B cell (primary cell): Measurements from ENCODE around the gene AGTPBP1. TPM values are rescaled to one million over a fixed set of nuclear protein-coding genes. Genes with fewer than 3 reads are reported as not detected.

Experiments used
- ATAC-seq: fragments of 200-7000 bp; cut with Tn5 transposase; one replicate; pipeline ENCODE4 v1.10.0; 2021; ENCODE audit warnings: low read depth, mild to moderate bottlenecking, moderate number of reproducible peaks, moderate library complexity
- CTCF ChIA-PET: fragments of 350-600 bp; sonication (Branson Sonifier 250); formaldehyde crosslinking; loops from one replicate; lab custom pipeline; 2021; ENCODE audit warnings: antibody characterized with exemption, inconsistent platforms; lab: Charles Lee
- POLR2A ChIA-PET: fragments of 350-600 bp; sonication (Branson Sonifier 250); formaldehyde crosslinking; loops from one replicate; lab custom pipeline; 2021; ENCODE audit warnings: antibody characterized with exemption; lab: Charles Lee
- DNase-seq: peaks from one replicate; pipeline ENCODE4 v3.0.0; 2013
- H2AFZ ChIP-seq: 2 replicates; pipeline ENCODE4 v1.6.1; 2012; ENCODE audit warnings: mild to moderate bottlenecking, low read depth, low read length; ENCODE audit not compliant: insufficient read depth, poor library complexity, severe bottlenecking
- H3K27ac ChIP-seq, 2 donors: 1 replicate in 1 of 2; 2 replicates in 1 of 2; pipeline ENCODE4 v1.5.1; 2012 to 2013; ENCODE audit warnings: low read length in 2 of 2, mild to moderate bottlenecking in 2 of 2, moderate library complexity in 1 of 2
- H3K27me3 ChIP-seq, 4 experiments: fragments of 200-600 bp in 1 of 4; sonication (generic) in 1 of 4; replicated peaks in 1 of 4; 1 replicate in 2 of 4; 2 replicates in 2 of 4; pipeline versions ENCODE4 v1.6.1 to v1.7.0; 2013 to 2016; ENCODE audit warnings: low read length in 3 of 4, mild to moderate bottlenecking in 2 of 4, mixed read lengths in 1 of 4, moderate library complexity in 1 of 4; ENCODE audit not compliant: insufficient read depth in 4 of 4, control insufficient read depth in 3 of 4; ENCODE audit errors: control extremely low read depth in 1 of 4
- H3K36me3 ChIP-seq, 2 experiments: replicated peaks in 1 of 2; 1 replicate in 1 of 2; 2 replicates in 1 of 2; pipeline versions ENCODE4 v1.6.1 to v1.7.1; 2013; ENCODE audit warnings: low read length in 1 of 2; ENCODE audit not compliant: insufficient read depth in 2 of 2, control insufficient read depth in 1 of 2; ENCODE audit errors: control extremely low read depth in 1 of 2, extremely low read depth in 1 of 2
- H3K4me1 ChIP-seq, 2 donors: fragments of 200-600 bp in 1 of 2; sonication (generic) in 1 of 2; 1 replicate in 1 of 2; 2 replicates in 1 of 2; pipeline versions ENCODE4 v1.5.1 to v1.6.1; 2013 to 2017; ENCODE audit warnings: low read length in 2 of 2; ENCODE audit not compliant: control insufficient read depth in 2 of 2, insufficient read depth in 2 of 2
- H3K4me2 ChIP-seq: replicated peaks from 2 replicates; pipeline ENCODE3; 2012; ENCODE audit warnings: mild to moderate bottlenecking, low read depth, low read length; ENCODE audit not compliant: poor library complexity, severe bottlenecking
- H3K4me3 ChIP-seq, 5 experiments: fragments of 200-600 bp in 1 of 5; sonication (generic) in 1 of 5; 1 replicate in 3 of 5; 2 replicates in 2 of 5; pipeline versions ENCODE4 v1.5.1 to v1.7.0; 2011 to 2016; ENCODE audit warnings: low read length in 4 of 5, mild to moderate bottlenecking in 4 of 5, low read depth in 2 of 5, control low read depth in 1 of 5, moderate library complexity in 1 of 5; ENCODE audit not compliant: insufficient read depth in 1 of 5; ENCODE audit errors: control extremely low read depth in 1 of 5, extremely low read depth in 1 of 5
- H3K79me2 ChIP-seq: fragments of 200-600 bp; sonication (generic); one replicate; pipeline ENCODE4 v1.6.0; 2016; ENCODE audit warnings: low read length; ENCODE audit not compliant: control insufficient read depth, insufficient read depth
- H3K9ac ChIP-seq: fragments of 200-600 bp; sonication (generic); 2 replicates; pipeline ENCODE4 v1.6.1; 2017; ENCODE audit warnings: mild to moderate bottlenecking, low read length, moderate library complexity
- H3K9me3 ChIP-seq, 3 donors: one replicate each; pipeline versions ENCODE4 v1.6.1 to v1.7.1; 2013; ENCODE audit warnings: low read length in 2 of 3; ENCODE audit not compliant: control insufficient read depth in 2 of 3, insufficient read depth in 1 of 3; ENCODE audit errors: control extremely low read depth in 1 of 3
- H4K20me1 ChIP-seq: 2 replicates; pipeline ENCODE4 v1.6.0; 2012; ENCODE audit warnings: mild to moderate bottlenecking, low read length; ENCODE audit not compliant: insufficient read depth, control insufficient read depth, poor library complexity, severe bottlenecking
- H3K27ac Mint-ChIP-seq: one replicate; pipeline ENCODE4 v1.8.0; 2021; ENCODE audit warnings: mixed read lengths
- H3K27me3 Mint-ChIP-seq: one replicate; pipeline ENCODE4 v1.8.0; 2021; ENCODE audit warnings: mixed read lengths
- H3K4me1 Mint-ChIP-seq: one replicate; pipeline ENCODE4 v1.8.0; 2021; ENCODE audit warnings: mixed read lengths
- H3K4me3 Mint-ChIP-seq: one replicate; pipeline ENCODE4 v1.8.0; 2021; ENCODE audit warnings: mixed read lengths
- H3K9me3 Mint-ChIP-seq: one replicate; pipeline ENCODE4 v1.8.0; 2022; ENCODE audit warnings: mixed read lengths; ENCODE audit not compliant: insufficient read depth
- EZH2 ChIP-seq: IDR thresholded peaks from 2 replicates; pipeline ENCODE4 v1.6.1; 2012; ENCODE audit warnings: borderline replicate concordance, low read depth, mild to moderate bottlenecking, moderate library complexity, low read length; ENCODE audit not compliant: insufficient read depth, poor library complexity, severe bottlenecking
- WGBS: methylation state at CpG from one replicate; pipeline ENCODE4 v1.1.5; 2013; ENCODE audit warnings: missing lambda C conversion rate; ENCODE audit not compliant: insufficient coverage; 5-methylcytosine and 5-hydroxymethylcytosine counted together
- intact Hi-C: fragments of 100-400 bp; cut with micrococcal nuclease; formaldehyde crosslinking; loops from one replicate; pipeline ENCODE4 v1.10.0; 2022
- polyA plus RNA-seq: library from polyadenylated mRNA; depleted of rRNA; stranded (reverse); fragments of >200 nt; gene quantifications from 2 replicates; pipeline ENCODE4 v1.2.3, GENCODE V29; 2012
- total RNA-seq, 2 donors: library from RNA; stranded (reverse); fragments of 120-200 nt in 1 of 2; gene quantifications; 1 replicate in 1 of 2; 2 replicates in 1 of 2; pipeline versions ENCODE4 v1.2.3 to v1.2.4, GENCODE V29; 2013 to 2022
- TF ChIP-seq, protein P1 (sequence below): fragments of 200-600 bp; IDR thresholded peaks from one replicate; pipeline ENCODE4 v1.8.0; 2022; ENCODE audit warnings: antibody characterized with exemption, mild to moderate bottlenecking

The AGTPBP1 gene
- total and polyA plus RNA-seq, 2 donors (not counting 1 experiment from before 2014, with no cell fraction given) = 7.5 to 33.1 TPM

DNA sequence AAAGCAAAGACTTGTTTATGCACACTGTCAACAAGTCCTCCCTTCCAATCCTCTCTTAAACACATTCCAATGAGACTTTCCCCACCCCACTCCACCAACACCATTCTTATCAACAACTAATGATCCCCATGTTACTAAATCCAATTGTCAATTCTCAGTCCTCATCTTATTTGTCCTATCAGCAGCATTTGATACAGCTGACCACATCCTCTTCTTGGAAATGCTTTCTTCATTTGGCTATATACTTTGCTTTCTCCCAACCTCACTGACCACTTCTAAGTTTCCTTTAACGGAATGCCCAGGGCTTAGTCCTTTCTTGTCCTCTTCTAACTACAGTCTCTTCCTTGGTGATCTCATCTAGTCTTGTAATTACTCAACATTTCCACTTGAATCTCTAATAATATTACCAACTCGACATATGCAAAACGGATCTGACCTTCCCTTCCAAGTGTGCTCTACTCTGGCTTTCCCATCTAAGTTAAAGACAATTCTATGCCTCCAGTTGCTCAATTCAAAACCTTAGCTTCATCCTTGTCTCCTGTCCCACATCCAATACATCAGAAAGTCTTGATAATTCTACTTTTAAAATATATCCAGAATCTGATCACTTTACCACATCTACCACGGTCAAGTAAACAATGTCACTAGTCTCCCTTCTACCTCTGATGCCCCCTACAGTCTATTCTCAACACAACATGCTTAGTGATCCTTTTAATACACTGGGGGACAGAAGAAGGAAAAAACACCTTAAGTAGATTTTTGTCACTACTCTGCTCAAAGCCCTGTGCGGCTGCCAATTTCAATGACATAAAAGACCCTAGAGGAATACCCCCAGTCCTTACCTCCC is 25.5 kb downstream of the AGTPBP1 start:
- Histone ChIP-seq H3K9me3 (no peaks in the 10 kb centered on the region), H4K20me1 (no peaks in the 10 kb centered on the region), H3K79me2 (no peaks in the 10 kb centered on the region), H3K9ac (peak overlapping the region; percentile 19), H3K27me3 (no peaks in the 10 kb centered on the region), H3K4me2 (peak overlapping the region; percentile 55), H3K4me1 (peaks cover 19 to 25% of the 10 kb centered on the region in 2 donors), H2AFZ (no peak overlapping the region), H3K36me3 (no peaks in the 10 kb centered on the region), H3K27ac (peak overlapping the region; percentile 59 to 63), H3K4me3 (peak overlapping the region in 1 of 5 experiments; percentile 23)
- H3K27me3 Mint-ChIP-seq = no peaks in the 10 kb centered on the region
- ChIA-PET POLR2A (interaction anchor here (1.1 kb wide), 1 partner anchor 28 kb away, joined by 3 read pairs; no protein-coding TSS in a partner anchor), CTCF (interaction anchor here (0.6 to 2.6 kb wide), 3 partner anchors 16 to 69 kb away, joined by 3 to 6 read pairs (median 5); no protein-coding TSS in a partner anchor)
- no peaks in the 10 kb centered on the region for H3K9me3 Mint-ChIP-seq
- WGBS = 54% methylated on average over 4 of the region's 5 CpGs
- peak overlapping the region; percentile 73 for H3K27ac Mint-ChIP-seq
- H3K4me1 Mint-ChIP-seq = peaks cover 53% of the 10 kb centered on the region
- TF ChIP-seq, protein P1, sequence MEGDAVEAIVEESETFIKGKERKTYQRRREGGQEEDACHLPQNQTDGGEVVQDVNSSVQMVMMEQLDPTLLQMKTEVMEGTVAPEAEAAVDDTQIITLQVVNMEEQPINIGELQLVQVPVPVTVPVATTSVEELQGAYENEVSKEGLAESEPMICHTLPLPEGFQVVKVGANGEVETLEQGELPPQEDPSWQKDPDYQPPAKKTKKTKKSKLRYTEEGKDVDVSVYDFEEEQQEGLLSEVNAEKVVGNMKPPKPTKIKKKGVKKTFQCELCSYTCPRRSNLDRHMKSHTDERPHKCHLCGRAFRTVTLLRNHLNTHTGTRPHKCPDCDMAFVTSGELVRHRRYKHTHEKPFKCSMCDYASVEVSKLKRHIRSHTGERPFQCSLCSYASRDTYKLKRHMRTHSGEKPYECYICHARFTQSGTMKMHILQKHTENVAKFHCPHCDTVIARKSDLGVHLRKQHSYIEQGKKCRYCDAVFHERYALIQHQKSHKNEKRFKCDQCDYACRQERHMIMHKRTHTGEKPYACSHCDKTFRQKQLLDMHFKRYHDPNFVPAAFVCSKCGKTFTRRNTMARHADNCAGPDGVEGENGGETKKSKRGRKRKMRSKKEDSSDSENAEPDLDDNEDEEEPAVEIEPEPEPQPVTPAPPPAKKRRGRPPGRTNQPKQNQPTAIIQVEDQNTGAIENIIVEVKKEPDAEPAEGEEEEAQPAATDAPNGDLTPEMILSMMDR = peak; percentile 37
- no peak for TF ChIP-seq EZH2
- intact Hi-C loops = no loop called here
- H3K4me3 Mint-ChIP-seq = peak overlapping the region; percentile 44
- ATAC-seq = peak; percentile 33
- DNase-seq = peak; percentile 27

DNA sequence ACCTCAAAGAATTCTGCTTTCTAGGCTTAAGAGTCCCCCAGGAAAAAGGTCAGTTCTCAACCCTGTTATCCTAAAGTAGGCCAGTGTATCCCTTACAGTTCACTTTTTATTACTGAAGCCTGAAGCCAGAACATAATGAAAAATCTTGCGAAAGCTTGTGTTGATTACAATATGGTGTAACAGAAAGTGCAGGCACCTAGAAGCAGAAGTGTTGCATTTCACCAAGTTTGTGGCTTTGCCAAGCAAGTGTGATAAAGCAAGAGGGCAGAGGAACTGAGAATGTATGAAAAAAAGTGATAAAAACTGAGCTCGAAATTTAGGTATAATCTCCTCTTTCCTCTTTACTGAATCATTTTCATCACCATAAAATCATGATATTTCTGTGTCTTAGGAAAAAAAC is 26.2 kb downstream of the AGTPBP1 start:
- Mint-ChIP-seq H3K9me3 (no peaks in the 10 kb centered on the region), H3K27me3 (no peaks in the 10 kb centered on the region), H3K4me3 (peak overlapping the region; percentile 44), H3K4me1 (peaks cover 46% of the 10 kb centered on the region), H3K27ac (peak overlapping the region; percentile 73)
- intact Hi-C loops = no loop called here
- DNase-seq (peak; percentile 60), ATAC-seq (peak; percentile 76)
- Histone ChIP-seq H3K4me1 (peaks cover 19 to 25% of the 10 kb centered on the region in 2 donors), H3K9ac (peak overlapping the region; percentile 19), H4K20me1 (no peaks in the 10 kb centered on the region), H3K36me3 (no peaks in the 10 kb centered on the region), H3K9me3 (no peaks in the 10 kb centered on the region), H3K79me2 (no peaks in the 10 kb centered on the region), H3K27ac (peak overlapping the region; percentile 59 to 63), H2AFZ (peak overlapping the region; percentile 30), H3K4me3 (peak overlapping the region in 1 of 5 experiments; percentile 23), H3K4me2 (peak overlapping the region; percentile 55), H3K27me3 (no peaks in the 10 kb centered on the region)
- ChIA-PET CTCF (interaction anchor here (0.6 to 2.6 kb wide), 3 partner anchors 15 to 70 kb away, joined by 3 to 6 read pairs (median 5); no protein-coding TSS in a partner anchor), POLR2A (interaction anchor here (1.1 kb wide), 1 partner anchor 29 kb away, joined by 3 read pairs; no protein-coding TSS in a partner anchor)
- TF ChIP-seq, protein P1 = no peak
- no peak for TF ChIP-seq EZH2
- WGBS = 0% methylated on average over 1 of the region's 2 CpGs
